ENCODE measurements around the gene FNDC3B.

The FNDC3B gene

DNA sequence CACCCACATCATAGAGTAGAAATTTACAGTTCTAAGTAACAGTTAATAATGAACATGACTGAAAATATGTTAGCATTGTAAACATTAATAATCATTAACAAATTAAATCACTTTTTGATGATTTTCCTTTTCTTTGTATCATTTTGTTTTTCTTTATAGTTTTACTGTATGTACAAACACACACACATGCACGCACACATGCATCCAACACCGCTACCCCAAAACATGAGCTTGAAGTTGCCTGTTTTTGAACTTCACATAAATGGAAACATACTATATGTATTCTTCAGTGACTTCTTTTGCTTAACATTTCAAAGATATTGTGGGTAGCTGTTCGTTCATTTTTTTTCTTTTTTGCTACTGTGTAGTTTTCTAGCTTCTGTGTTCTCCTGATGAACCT, 123.9 kb downstream of the FNDC3B start:
- in situ Hi-C loops (cut with HindIII; ENCODE audit: low sequenced_read_pairs), result no loop called here

DNA sequence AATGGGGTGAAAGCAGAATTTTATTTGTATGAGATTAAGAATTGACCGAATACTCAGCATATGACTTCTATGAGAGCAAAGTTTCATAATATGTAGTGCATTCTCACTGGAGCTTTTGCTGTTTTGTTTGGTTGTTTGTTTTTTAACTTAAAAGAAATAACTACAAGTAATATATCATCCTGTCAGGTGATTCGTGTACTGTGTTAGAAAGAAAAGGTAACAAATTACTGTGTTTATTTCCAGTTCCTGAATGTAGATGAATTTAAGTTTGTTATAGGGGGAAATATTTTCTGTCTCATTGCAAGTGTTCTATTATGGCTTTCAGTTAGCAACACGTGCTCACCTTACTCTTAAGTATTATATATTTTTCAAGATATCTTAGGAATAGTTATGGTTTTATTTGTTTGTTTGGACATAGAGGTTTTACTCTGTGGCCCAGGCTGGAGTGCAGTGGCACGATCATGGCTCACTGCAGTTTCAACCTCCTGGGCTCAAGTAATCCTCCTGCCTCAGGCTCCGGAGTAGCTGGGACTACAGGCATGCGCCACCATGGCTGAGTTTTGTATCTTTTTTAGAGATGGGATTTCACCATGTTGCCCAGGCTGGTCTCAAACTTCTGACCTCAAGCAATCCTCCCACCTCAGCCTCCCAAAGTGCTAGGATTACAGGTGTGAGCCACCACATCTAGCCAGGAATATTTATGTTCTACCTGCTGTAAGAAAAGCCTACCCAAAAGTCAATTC, 125.4 kb downstream of the FNDC3B start:
- in situ Hi-C loops (cut with HindIII; ENCODE audit: low sequenced_read_pairs), result no loop called here

DNA sequence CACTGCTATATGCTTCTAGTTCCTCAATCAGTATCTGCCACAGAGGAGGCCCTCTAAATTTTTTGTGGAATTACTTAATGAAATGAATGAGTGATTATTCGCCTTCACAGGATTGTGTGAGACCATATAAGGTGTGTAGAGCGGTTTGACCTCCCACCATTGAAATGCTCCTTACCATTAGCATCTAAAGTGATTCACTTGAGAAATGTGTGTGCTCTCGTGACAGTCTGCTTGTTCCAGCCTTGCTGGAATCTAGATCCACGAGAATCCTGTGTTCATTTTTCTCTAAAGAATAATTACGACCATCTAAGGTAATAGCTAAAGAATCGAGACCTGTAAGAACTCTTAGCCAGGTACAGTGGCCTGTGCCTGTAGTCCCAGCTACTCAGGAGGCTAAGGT, 126.9 kb downstream of the FNDC3B start:
- in situ Hi-C loops (cut with HindIII; ENCODE audit: low sequenced_read_pairs), result no loop called here

- in situ Hi-C loops (cut with HindIII; ENCODE audit: low sequenced_read_pairs), result no loop called here
These were observed 127.5 kb downstream of the FNDC3B start for GRCh38 chr3:172166890-172167289.

DNA sequence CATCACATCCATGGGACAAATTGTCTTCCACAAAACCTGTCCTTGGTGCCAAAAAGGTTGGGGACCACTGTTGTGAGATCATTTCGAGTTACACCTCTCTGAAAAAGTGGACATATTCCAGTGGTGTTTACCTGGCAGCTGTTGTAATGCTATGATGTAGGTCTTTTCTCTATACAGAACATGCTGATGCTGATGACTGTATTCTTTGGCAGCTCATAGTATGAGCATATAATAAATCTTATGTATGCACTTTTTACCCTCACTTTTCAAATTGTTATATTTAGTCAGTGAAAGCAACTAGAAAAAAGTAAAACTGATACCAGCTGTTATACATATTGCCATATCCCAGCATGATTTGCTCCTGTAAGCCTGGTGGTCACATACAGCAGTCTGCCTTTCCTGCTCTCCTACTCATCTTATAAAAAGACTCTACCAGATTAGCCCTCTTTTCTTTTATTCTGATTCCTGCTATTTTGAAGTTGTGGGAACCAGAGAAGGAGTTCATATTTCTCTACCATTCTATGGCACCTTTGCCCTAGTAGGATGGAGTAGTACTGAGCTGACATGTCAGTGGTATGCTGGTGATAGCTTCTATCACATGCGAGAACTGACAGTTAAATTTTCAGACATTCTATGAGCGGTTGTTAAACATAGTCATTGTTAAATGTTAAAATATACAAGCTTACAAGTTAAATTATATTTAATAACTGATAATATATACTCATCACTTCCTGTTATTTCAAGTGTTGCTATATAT, 128.7 kb downstream of the FNDC3B start:
- in situ Hi-C loops (cut with HindIII; ENCODE audit: low sequenced_read_pairs), result no loop called here

DNA sequence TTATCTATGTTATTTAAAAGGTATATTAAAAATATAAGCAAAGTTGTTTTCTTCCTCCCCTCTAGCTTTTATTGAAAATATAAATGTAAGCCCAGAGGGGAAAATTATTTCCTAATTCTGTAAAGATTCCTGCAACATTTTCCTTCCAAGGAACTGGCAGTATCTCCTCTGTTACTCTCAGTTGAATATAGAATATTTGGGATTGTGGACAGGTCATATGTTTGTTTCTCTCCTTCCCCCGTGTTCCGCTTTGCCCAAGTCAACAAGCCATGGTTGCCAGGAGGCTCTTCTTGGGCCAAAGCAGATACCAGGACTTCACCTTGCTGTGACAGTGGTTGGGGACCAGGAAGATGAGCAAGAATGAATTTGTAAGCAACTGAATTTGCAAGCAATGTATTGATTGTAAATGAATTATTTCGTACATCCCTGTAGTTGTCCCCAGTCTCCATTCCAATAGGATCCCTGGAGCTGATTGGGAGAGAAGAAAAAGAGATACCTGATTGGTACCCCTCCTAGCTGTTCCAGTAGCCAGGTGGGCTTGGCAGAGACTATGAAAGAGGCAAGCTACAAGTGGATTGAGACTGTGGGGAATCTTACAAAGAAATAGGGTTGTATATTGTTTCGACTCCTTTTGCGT, 130.8 kb downstream of the FNDC3B start:
- in situ Hi-C loops (cut with HindIII; ENCODE audit: low sequenced_read_pairs), result no loop called here

DNA sequence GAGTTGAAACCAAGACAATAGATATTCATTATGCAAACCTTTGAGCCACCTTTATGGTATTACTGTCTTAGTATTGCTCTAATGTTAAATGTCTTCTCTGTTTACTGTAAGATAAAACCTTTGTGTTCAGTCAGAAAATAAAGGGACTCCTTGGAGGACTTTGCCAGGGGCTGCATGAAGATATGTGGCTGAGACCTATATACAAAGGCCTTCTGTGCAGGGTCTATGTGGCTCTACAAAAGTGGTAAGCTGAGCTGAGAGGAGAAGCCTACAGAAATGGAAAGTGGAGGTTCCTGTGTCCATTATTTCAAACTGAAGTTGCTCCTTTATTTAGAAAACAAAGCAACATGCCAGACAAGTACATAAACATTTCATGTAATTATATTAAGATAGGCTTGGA, 131.5 kb downstream of the FNDC3B start:
- in situ Hi-C loops (cut with HindIII; ENCODE audit: low sequenced_read_pairs), result no loop called here

DNA sequence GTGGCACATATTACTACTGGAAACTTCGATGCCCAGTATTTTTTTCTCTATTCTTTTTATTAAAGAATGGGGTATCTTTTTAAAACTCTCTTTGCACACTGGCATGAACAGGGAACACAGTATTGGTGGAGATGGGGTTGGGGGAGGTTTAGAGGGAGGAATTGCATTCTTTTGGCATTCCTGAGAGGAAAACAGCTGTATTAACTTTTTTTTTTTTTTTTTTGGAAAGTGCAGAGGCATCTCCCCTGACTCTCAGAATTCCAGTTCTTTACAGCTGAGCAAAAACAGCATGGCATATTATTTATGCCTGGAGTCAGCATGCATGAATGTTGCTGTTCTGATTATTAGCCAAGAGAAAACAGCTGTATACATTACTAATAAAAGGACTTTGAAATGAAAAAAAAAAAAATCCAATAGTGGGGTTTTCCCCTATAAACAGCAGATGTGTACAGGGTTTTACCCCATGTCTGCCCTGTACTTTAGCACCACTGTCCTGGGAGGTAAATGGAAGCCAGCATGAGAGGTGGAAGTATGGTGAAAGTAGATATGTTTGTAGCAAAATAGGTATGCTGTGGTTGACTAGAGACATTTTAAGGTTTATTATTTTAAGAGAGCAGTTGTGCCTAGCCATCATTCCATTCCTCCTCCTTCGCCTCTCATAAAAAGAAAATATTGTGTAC, 132.2 kb downstream of the FNDC3B start:
- in situ Hi-C loops (cut with HindIII; ENCODE audit: low sequenced_read_pairs), result no loop called here

DNA sequence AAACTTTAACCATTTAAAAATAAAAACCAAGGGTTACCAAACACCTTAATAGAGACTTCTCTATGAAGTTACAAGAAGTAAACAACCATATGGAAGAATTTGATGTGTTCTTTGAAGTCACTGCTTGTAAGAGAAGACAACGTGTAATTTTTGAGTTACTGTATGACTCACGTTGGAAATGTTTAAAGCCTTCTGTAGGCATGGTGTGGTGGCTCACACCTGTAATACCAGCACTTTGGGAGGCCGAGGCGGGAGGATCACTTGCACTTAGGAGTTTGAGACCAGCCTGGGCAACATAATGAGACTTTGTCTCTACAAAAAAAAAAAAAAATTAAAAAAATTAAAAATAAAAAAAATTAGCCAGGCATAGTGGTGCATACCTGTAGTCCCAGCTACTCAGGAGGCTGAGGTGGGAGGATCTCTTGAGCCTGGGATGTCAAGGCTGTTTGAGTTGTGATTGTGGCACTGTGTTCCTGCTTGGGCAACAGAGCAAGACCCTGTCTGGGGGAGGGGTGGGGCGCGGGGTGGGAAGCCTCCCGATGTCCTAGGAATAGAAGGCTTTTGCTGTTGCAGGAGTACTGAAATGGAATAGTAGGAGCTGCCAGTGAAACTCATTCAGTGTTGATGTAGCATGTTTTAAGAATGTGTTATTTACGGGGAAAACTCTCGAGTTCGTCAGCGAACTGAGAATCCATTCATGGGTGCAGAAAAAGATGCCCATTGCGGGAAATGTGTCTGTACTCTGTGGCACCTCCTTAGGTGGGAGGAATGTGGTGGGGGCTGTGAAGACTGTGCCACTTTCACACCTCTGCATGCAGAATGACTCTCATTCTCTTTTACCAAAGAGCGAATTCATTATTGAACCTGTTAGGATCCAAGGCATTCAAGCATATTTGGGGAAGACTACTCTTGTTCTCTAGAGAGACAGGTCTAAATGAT, 134.2 kb downstream of the FNDC3B start:
- in situ Hi-C loops (cut with HindIII; ENCODE audit: low sequenced_read_pairs), result no loop called here

DNA sequence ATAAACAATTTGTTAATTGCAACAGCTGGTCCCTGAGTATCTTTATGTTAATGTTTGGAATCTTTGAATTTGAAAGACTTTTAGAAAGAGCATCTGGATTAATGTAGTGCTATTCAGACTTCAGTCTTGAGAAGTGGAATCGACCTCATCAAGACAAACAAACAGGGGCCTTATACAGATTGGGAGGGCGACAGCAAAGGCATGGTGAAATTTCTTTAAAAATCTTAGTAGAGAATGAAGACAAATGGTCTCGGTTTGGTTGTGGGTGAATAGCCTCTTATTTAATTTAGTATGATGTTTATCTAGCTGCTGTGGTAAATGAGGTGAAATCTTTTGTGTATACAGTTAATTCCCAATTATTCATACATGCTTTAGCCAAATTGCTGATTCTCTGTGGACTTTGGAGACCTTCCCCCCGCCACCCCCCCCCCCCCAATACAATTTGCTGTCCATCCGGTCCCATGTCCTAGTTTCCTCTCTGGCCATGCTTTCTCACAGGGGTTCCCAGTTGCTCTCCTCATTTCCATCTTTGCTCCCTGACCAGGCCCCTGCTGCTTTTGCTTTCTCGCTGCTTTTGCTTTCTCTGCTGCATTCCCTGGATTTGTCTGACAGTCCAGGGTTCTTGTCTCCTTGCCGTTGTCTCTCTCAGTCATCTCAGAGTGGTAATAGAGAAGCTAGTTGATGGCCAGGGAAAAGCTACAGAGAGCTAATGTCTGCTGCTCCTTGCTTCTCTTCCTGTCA, 135.3 kb downstream of the FNDC3B start:
- in situ Hi-C loops (cut with HindIII; ENCODE audit: low sequenced_read_pairs), result loop anchor here (5.0 kb wide), 1 partner anchor 43 kb away; no protein-coding TSS in a partner anchor

GRCh38 chr3:172175254-172175599, 135.8 kb downstream of the FNDC3B start:
- in situ Hi-C loops (cut with HindIII; ENCODE audit: low sequenced_read_pairs), result loop anchor here (5.0 kb wide), 1 partner anchor 42 kb away; no protein-coding TSS in a partner anchor

GRCh38 chr3:172176061-172176770, 136.8 kb downstream of the FNDC3B start:
- in situ Hi-C loops (cut with HindIII; ENCODE audit: low sequenced_read_pairs), result loop anchor here (5.0 kb wide), 1 partner anchor 41 kb away; no protein-coding TSS in a partner anchor

DNA sequence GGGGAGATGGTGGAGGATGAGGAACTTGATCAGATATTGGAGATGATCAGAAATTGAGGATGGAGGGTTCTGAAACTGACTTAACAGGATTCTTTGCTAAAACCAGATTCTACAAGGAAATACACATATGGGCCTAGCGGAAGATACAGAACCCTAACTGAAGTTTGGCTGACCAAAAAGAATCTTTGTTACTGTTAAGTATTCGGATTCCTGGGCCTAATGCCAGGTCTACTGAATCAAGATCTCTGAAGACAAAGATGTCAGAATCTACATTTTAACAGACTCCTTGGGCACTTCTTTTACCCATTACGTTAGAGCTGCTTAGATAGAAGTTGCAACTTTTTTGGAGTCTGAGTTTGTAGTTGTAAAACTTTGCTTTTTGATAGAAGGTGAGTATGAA, 137.7 kb downstream of the FNDC3B start:
- in situ Hi-C loops (cut with HindIII; ENCODE audit: low sequenced_read_pairs), result loop anchor here (5.0 kb wide), 1 partner anchor 40 kb away; no protein-coding TSS in a partner anchor

DNA sequence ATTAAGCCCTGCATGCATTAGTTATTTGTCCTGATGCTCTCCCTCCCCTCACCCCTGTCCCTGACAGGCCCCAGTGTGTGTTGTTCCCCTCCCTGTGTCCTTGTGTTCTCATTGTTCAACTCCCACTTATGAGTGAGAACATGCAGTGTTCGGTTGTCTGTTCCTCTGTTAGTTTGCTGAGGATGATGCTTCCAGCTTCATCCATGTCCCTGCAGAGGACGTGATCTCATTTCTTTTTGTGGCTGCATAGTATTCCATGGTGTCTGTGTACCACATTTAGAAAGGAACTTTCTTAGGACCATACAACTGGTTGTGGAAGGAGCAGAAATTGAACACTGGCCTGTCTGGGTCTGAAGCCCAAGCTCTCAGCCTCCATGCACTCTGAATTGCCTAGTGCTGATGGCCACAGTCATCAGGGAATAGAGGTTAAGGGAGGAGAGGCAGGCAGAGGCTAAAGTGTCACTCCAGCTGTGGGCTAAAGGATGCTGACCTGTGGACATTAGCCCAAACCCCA, 138.5 kb downstream of the FNDC3B start:
- in situ Hi-C loops (cut with HindIII; ENCODE audit: low sequenced_read_pairs), result loop anchor here (5.0 kb wide), 1 partner anchor 39 kb away; no protein-coding TSS in a partner anchor

GRCh38 chr3:172179680-172180399, 140.5 kb downstream of the FNDC3B start:
- in situ Hi-C loops (cut with HindIII; ENCODE audit: low sequenced_read_pairs), result loop anchor here (5.0 kb wide), 1 partner anchor 37 kb away; no protein-coding TSS in a partner anchor

GRCh38 chr3:172180473-172180872, 141.1 kb downstream of the FNDC3B start:
- in situ Hi-C loops (cut with HindIII; ENCODE audit: low sequenced_read_pairs), result no loop called here

DNA sequence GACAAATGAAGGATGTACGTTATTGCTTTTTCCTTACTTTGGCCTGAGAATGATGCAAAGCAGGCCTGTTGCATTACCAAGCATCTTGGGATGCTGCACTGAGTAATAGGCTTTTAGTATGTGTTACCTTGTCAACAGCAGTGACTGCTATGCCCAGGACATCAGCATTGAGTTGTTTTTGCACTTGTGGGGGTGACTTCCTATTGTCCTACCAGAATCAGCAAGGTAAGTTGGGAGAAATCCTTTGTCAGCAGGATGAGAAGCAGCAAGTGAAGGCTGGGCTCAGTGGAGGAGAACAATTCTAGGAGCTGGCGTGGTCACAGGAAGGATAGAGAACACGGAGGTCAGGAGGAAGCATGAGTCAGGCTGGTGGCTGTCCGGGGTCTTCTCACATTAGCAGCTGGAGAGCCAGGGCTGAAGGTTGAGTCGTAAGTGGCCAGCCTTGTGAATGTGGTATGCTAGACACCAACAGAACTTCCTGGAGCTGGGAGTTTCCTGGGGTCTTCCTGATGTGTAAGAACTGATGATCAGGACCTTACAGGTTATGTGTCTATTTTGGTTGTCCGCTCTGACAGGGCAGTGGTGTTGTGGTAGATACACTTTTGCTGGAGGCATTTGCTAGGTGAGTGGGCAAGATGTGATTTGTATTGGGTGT, 142.7 kb downstream of the FNDC3B start:
- in situ Hi-C loops (cut with HindIII; ENCODE audit: low sequenced_read_pairs), result no loop called here

All from endothelial cell of hepatic sinusoid (primary cell).